HepG2 (cell line): ENCODE results near the gene ZKSCAN2. TPM values are rescaled to one million over a fixed set of nuclear protein-coding genes. Genes with fewer than 3 reads are reported as not detected.

ENCODE experiments used
- AHR ChIP-seq: IDR thresholded peaks from 2 replicates; pipeline ENCODE4 v1.6.1; 2018; ENCODE audit warnings: missing genetic modification reagents, missing compliant biosample characterization
- ARNTL ChIP-seq: sonication (generic); formaldehyde crosslinking; IDR thresholded peaks from 2 replicates; pipeline ENCODE4 v1.4.0; 2020; ENCODE audit warnings: mild to moderate bottlenecking, missing genetic modification reagents
- ASH2L ChIP-seq: fragments of 300-600, 200-600 bp; sonication (generic); IDR thresholded peaks from 2 replicates; pipeline ENCODE4 v1.7.0; 2017; ENCODE audit warnings: low read depth, mild to moderate bottlenecking, moderate library complexity, mixed read lengths, low read length; ENCODE audit not compliant: insufficient read length
- ATF7-NPFF ChIP-seq: sonication (generic); formaldehyde crosslinking; IDR thresholded peaks from 2 replicates; pipeline ENCODE4 v1.8.1; 2023; ENCODE audit warnings: mild to moderate bottlenecking, low read depth, missing genetic modification reagents, moderate library complexity
- BRF2 ChIP-seq: sonication (generic); formaldehyde crosslinking; IDR thresholded peaks from 2 replicates; pipeline ENCODE4 v1.8.1; 2022; ENCODE audit warnings: mild to moderate bottlenecking, missing genetic modification reagents
- CENPT ChIP-seq: sonication (generic); formaldehyde crosslinking; IDR thresholded peaks from 2 replicates; pipeline ENCODE4 v1.8.0; 2022; ENCODE audit warnings: low read depth, mild to moderate bottlenecking, moderate library complexity, missing genetic modification reagents
- HNRNPH1 ChIP-seq: fragments of 200-400 bp; formaldehyde crosslinking; optimal IDR thresholded peaks from 2 replicates; pipeline ENCODE3; 2017; ENCODE audit warnings: mild to moderate bottlenecking, low read depth, low read length
- KDM5B ChIP-seq: sonication (generic); formaldehyde crosslinking; IDR thresholded peaks from 2 replicates; pipeline ENCODE4 v1.4.0; 2020; ENCODE audit warnings: missing genetic modification reagents, mild to moderate bottlenecking, borderline replicate concordance
- LRRFIP1 ChIP-seq: sonication (generic); formaldehyde crosslinking; conservative IDR thresholded peaks from 2 replicates; pipeline ENCODE4 v1.4.0; 2020; ENCODE audit warnings: missing genetic modification reagents
- NFE2L2 ChIP-seq: fragments of 150-350 bp; IDR thresholded peaks from 2 replicates; pipeline ENCODE4 v1.6.1; 2014; ENCODE audit warnings: low read length
- NRL ChIP-seq: sonication (generic); formaldehyde crosslinking; IDR thresholded peaks from 2 replicates; pipeline ENCODE4 v1.5.0; 2020; ENCODE audit warnings: missing genetic modification reagents, mild to moderate bottlenecking, moderate library complexity, borderline replicate concordance
- PRMT3 ChIP-seq: sonication (generic); formaldehyde crosslinking; IDR thresholded peaks from 2 replicates; pipeline ENCODE4 v1.8.1; 2022; ENCODE audit warnings: low read depth, mild to moderate bottlenecking, moderate library complexity, missing genetic modification reagents, borderline replicate concordance
- PTBP1 ChIP-seq: fragments of 200-400 bp; formaldehyde crosslinking; IDR thresholded peaks from 2 replicates; pipeline ENCODE4 v1.6.1; 2018; ENCODE audit warnings: low read length, low read depth; ENCODE audit not compliant: poor library complexity, severe bottlenecking
- RCOR2 ChIP-seq: IDR thresholded peaks from 2 replicates; pipeline ENCODE4 v1.6.1; 2016; ENCODE audit warnings: missing biosample characterization, missing genetic modification reagents
- SOX5 ChIP-seq: IDR thresholded peaks from 2 replicates; pipeline ENCODE4 v1.6.1; 2016; ENCODE audit warnings: borderline replicate concordance
- SSRP1 ChIP-seq: IDR thresholded peaks from 2 replicates; pipeline ENCODE4 v1.6.1; 2016; ENCODE audit warnings: control low read depth
- ZNF136 ChIP-seq: sonication (generic); formaldehyde crosslinking; IDR thresholded peaks from 2 replicates; pipeline ENCODE4 v1.8.1; 2022; ENCODE audit warnings: low read depth, mild to moderate bottlenecking, moderate library complexity, missing genetic modification reagents
- ZNF251 ChIP-seq: sonication (generic); formaldehyde crosslinking; IDR thresholded peaks from 2 replicates; pipeline ENCODE4 v1.9.0; 2021; ENCODE audit warnings: mild to moderate bottlenecking, missing genetic modification reagents
- ZNF350 ChIP-seq: sonication (generic); formaldehyde crosslinking; IDR thresholded peaks from 2 replicates; pipeline ENCODE4 v1.4.0; 2020; ENCODE audit warnings: mild to moderate bottlenecking, low read depth, missing genetic modification reagents, borderline replicate concordance
- ZNF431 ChIP-seq: sonication (generic); formaldehyde crosslinking; IDR thresholded peaks from 2 replicates; pipeline ENCODE4 v1.9.0; 2022; ENCODE audit warnings: missing genetic modification reagents, low read depth, mild to moderate bottlenecking, borderline replicate concordance
- ZNF446 ChIP-seq: sonication (generic); formaldehyde crosslinking; IDR thresholded peaks from 2 replicates; pipeline ENCODE4 v1.5.0; 2020; ENCODE audit warnings: mild to moderate bottlenecking, missing genetic modification reagents
- ZNF549 ChIP-seq: sonication (generic); formaldehyde crosslinking; IDR thresholded peaks from 2 replicates; pipeline ENCODE4 v1.5.0; 2020; ENCODE audit warnings: missing genetic modification reagents
- ZNF740 ChIP-seq: sonication (generic); formaldehyde crosslinking; IDR thresholded peaks from 2 replicates; pipeline ENCODE4 v1.4.0; 2020; ENCODE audit warnings: missing genetic modification reagents
- ZNF792 ChIP-seq: IDR thresholded peaks from 2 replicates; pipeline ENCODE4 v1.6.1; 2016
- ZNF816 ChIP-seq: sonication (generic); formaldehyde crosslinking; IDR thresholded peaks from 2 replicates; pipeline ENCODE4 v1.8.0; 2022; ENCODE audit warnings: missing genetic modification reagents, mild to moderate bottlenecking, borderline replicate concordance
- polyA plus RNA-seq, 8 experiments: library from polyadenylated mRNA; depleted of rRNA in 3 of 8; stranded (reverse) in 7 of 8; unstranded in 1 of 8; fragments of >200 nt; fragmentation: Illumina TruSeq in 4 of 8; extraction: Trizol in 4 of 8; gene quantifications; 2 replicates each; pipeline versions ENCODE4 v1.2.1 to v1.2.3, GENCODE V29; 2011 to 2016; ENCODE audit warnings: low read depth in 4 of 8, missing spikeins in 1 of 8, mixed read lengths in 1 of 8; ENCODE audit not compliant: insufficient read depth in 1 of 8
- total RNA-seq, 5 experiments: library from RNA; depleted of rRNA; stranded (reverse); fragments of >200 nt; fragmentation: Illumina TruSeq; extraction: Trizol; gene quantifications; 2 replicates each; pipeline ENCODE4 v1.2.3, GENCODE V29; 2016; ENCODE audit warnings: low read depth in 1 of 5

The ZKSCAN2 gene
- total and polyA plus RNA-seq, 2 of the 13 experiments (the other 11 are each of a cell fraction or from before 2014, with no cell fraction given): 4.2 to 11.1 TPM

- TF ChIP-seq PTBP1: no peak
- no peak for TF ChIP-seq ZNF549
- TF ChIP-seq LRRFIP1 (CRISPR knock-in tag): no peak
- TF ChIP-seq ZNF816 (CRISPR knock-in tag): no peak; the same call in 1 of the 2 replicates
- 0 out of 2 replicates have a peak, but pooled peaks have one; percentile 72 for TF ChIP-seq RCOR2 (CRISPR knock-in tag)
- no peak; the same call in 1 of the 2 replicates for TF ChIP-seq ATF7-NPFF
- TF ChIP-seq ZNF431 (CRISPR knock-in tag): peak; percentile 59; the same call in 1 of the 2 replicates
- peak; percentile 89; the same call in 1 of the 2 replicates for TF ChIP-seq ZNF350 (CRISPR knock-in tag)
- TF ChIP-seq BRF2 (CRISPR knock-in tag): peak; percentile 76; the same call in 1 of the 2 replicates
- 0 out of 2 replicates have a peak, but pooled peaks have one; percentile 10 for TF ChIP-seq NFE2L2
- TF ChIP-seq SSRP1 (CRISPR knock-in tag): peak; percentile 20; the same call in 1 of the 2 replicates
- TF ChIP-seq AHR (CRISPR knock-in tag): 0 out of 2 replicates have a peak, but pooled peaks have one; percentile 16
- no peak for TF ChIP-seq PRMT3
- TF ChIP-seq ZNF792 (CRISPR knock-in tag): peak; percentile 92
- peak; percentile 64; the same call in 1 of the 2 replicates for TF ChIP-seq SOX5 (CRISPR knock-in tag)
- TF ChIP-seq KDM5B (CRISPR knock-in tag): peak; percentile 70; the same call in 1 of the 2 replicates
- TF ChIP-seq CENPT (CRISPR knock-in tag): no peak
- peak; percentile 90 for TF ChIP-seq HNRNPH1
- TF ChIP-seq ZNF446: peak; percentile 92
- TF ChIP-seq ARNTL (CRISPR knock-in tag): peak; percentile 81; the same call in 1 of the 2 replicates
- TF ChIP-seq ZNF740 (CRISPR knock-in tag): peak; percentile 63; the same call in 1 of the 2 replicates
- TF ChIP-seq ASH2L: peak; percentile 97
- TF ChIP-seq ZNF136 (CRISPR knock-in tag): peak; percentile 79; the same call in 1 of the 2 replicates
- 0 out of 2 replicates have a peak, but pooled peaks have one; percentile 21 for TF ChIP-seq ZNF251 (CRISPR knock-in tag)
- peak; percentile 92 for TF ChIP-seq NRL
These were observed 563 bp upstream of the ZKSCAN2 start (continued) for GRCh38 chr16:25257956-25258860.
